SK-N-SH treated with all-trans-retinoic acid at 6 μM for 48 hours (cell line): Measurements from ENCODE around the gene MED26.

Experiments used
- ATAC-seq: fragments of 200-7000 bp; cut with Tn5 transposase; 3 replicates; pipeline ENCODE4 v1.9.1; 2020; ENCODE audit warnings: mild to moderate bottlenecking, moderate library complexity
- CREB5 ChIP-seq: fragments of 250-450 bp; sonication (Bioruptor Pico); IDR thresholded peaks from 2 replicates; pipeline ENCODE4 v1.5.1; 2020; ENCODE audit warnings: low read depth, mild to moderate bottlenecking, moderate library complexity
- CSDC2 ChIP-seq: fragments of 250-450 bp; sonication (Bioruptor Pico); IDR thresholded peaks from 2 replicates; pipeline ENCODE4 v1.5.0; 2020; ENCODE audit warnings: mild to moderate bottlenecking, moderate library complexity
- CSRNP3 ChIP-seq: fragments of 250-450 bp; sonication (Bioruptor Pico); IDR thresholded peaks from 2 replicates; pipeline ENCODE4 v1.5.1; 2021; ENCODE audit warnings: mild to moderate bottlenecking, moderate library complexity
- ESRRG ChIP-seq: fragments of 250-450 bp; sonication (Bioruptor Pico); IDR thresholded peaks from 2 replicates; pipeline ENCODE4 v1.6.1; 2021; ENCODE audit warnings: mild to moderate bottlenecking
- GLIS3 ChIP-seq: fragments of 250-450 bp; sonication (Bioruptor Pico); IDR thresholded peaks from 2 replicates; pipeline ENCODE4 v1.5.0; 2020; ENCODE audit warnings: mild to moderate bottlenecking, moderate library complexity
- ISL1 ChIP-seq: fragments of 250-450 bp; sonication (Bioruptor Pico); IDR thresholded peaks from 2 replicates; pipeline ENCODE4 v2.1.2; 2022; ENCODE audit warnings: mild to moderate bottlenecking, moderate library complexity
- OSR1 ChIP-seq: fragments of 250-450 bp; sonication (Bioruptor Pico); IDR thresholded peaks from 2 replicates; pipeline ENCODE4 v1.8.0; 2022; ENCODE audit warnings: moderate library complexity, mild to moderate bottlenecking, inconsistent platforms
- POU6F1 ChIP-seq: fragments of 250-450 bp; sonication (Bioruptor Pico); IDR thresholded peaks from 2 replicates; pipeline ENCODE4 v1.8.0; 2021; ENCODE audit warnings: low read depth, mild to moderate bottlenecking, moderate library complexity, borderline replicate concordance
- PPARA ChIP-seq: fragments of 250-450 bp; sonication (Bioruptor Pico); IDR thresholded peaks from 2 replicates; pipeline ENCODE4 v1.5.0; 2020; ENCODE audit warnings: mild to moderate bottlenecking, borderline replicate concordance
- RARB ChIP-seq: fragments of 250-450 bp; sonication (Bioruptor Pico); IDR thresholded peaks from 2 replicates; pipeline ENCODE4 v1.8.0; 2021; ENCODE audit warnings: mild to moderate bottlenecking, moderate library complexity
- SNAI2 ChIP-seq: fragments of 250-450 bp; sonication (Bioruptor Pico); IDR thresholded peaks from 2 replicates; pipeline ENCODE4 v1.5.0; 2020; ENCODE audit warnings: mild to moderate bottlenecking, moderate library complexity
- TCF4 ChIP-seq: fragments of 250-450 bp; sonication (Bioruptor Pico); IDR thresholded peaks from 2 replicates; pipeline ENCODE4 v1.8.0; 2021; ENCODE audit warnings: mild to moderate bottlenecking, moderate library complexity, borderline replicate concordance
- TOX ChIP-seq: fragments of 250-450 bp; sonication (Bioruptor Pico); IDR thresholded peaks from 2 replicates; pipeline ENCODE4 v1.8.0; 2021; ENCODE audit warnings: mild to moderate bottlenecking, moderate library complexity, borderline replicate concordance
- ZC3H10 ChIP-seq: fragments of 250-450 bp; sonication (Bioruptor Pico); IDR thresholded peaks from 2 replicates; pipeline ENCODE4 v1.5.1; 2021; ENCODE audit warnings: mild to moderate bottlenecking, moderate library complexity
- ZFP3 ChIP-seq: fragments of 250-450 bp; sonication (Bioruptor Pico); IDR thresholded peaks from 2 replicates; pipeline ENCODE4 v1.5.0; 2020; ENCODE audit warnings: mild to moderate bottlenecking, moderate library complexity
- ZNF565 ChIP-seq: fragments of 450-650 bp; formaldehyde crosslinking; conservative IDR thresholded peaks from 2 replicates; pipeline ENCODE4 v1.5.0; 2020; ENCODE audit warnings: low read depth, mild to moderate bottlenecking, moderate library complexity
- ZNF70 ChIP-seq: fragments of 450-650 bp; formaldehyde crosslinking; IDR thresholded peaks from 2 replicates; pipeline ENCODE4 v1.5.0; 2020; ENCODE audit warnings: mild to moderate bottlenecking, moderate library complexity
- ZNF8 ChIP-seq: fragments of 450-650 bp; formaldehyde crosslinking; IDR thresholded peaks from 2 replicates; pipeline ENCODE4 v1.5.0; 2020; ENCODE audit warnings: mild to moderate bottlenecking, moderate library complexity
- TF ChIP-seq, protein P1 (sequence below): fragments of 250-450 bp; sonication (Bioruptor Pico); IDR thresholded peaks from 2 replicates; pipeline ENCODE4 v1.8.0; 2020; ENCODE audit warnings: mild to moderate bottlenecking, moderate library complexity, borderline replicate concordance
- TF ChIP-seq, protein P2 (sequence below): fragments of 250-450 bp; sonication (Bioruptor Pico); IDR thresholded peaks from 2 replicates; pipeline ENCODE4 v1.5.0; 2020; ENCODE audit warnings: mild to moderate bottlenecking, moderate library complexity

MED26 gene, protein sequence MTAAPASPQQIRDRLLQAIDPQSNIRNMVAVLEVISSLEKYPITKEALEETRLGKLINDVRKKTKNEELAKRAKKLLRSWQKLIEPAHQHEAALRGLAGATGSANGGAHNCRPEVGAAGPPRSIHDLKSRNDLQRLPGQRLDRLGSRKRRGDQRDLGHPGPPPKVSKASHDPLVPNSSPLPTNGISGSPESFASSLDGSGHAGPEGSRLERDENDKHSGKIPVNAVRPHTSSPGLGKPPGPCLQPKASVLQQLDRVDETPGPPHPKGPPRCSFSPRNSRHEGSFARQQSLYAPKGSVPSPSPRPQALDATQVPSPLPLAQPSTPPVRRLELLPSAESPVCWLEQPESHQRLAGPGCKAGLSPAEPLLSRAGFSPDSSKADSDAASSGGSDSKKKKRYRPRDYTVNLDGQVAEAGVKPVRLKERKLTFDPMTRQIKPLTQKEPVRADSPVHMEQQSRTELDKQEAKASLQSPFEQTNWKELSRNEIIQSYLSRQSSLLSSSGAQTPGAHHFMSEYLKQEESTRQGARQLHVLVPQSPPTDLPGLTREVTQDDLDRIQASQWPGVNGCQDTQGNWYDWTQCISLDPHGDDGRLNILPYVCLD

DNA sequence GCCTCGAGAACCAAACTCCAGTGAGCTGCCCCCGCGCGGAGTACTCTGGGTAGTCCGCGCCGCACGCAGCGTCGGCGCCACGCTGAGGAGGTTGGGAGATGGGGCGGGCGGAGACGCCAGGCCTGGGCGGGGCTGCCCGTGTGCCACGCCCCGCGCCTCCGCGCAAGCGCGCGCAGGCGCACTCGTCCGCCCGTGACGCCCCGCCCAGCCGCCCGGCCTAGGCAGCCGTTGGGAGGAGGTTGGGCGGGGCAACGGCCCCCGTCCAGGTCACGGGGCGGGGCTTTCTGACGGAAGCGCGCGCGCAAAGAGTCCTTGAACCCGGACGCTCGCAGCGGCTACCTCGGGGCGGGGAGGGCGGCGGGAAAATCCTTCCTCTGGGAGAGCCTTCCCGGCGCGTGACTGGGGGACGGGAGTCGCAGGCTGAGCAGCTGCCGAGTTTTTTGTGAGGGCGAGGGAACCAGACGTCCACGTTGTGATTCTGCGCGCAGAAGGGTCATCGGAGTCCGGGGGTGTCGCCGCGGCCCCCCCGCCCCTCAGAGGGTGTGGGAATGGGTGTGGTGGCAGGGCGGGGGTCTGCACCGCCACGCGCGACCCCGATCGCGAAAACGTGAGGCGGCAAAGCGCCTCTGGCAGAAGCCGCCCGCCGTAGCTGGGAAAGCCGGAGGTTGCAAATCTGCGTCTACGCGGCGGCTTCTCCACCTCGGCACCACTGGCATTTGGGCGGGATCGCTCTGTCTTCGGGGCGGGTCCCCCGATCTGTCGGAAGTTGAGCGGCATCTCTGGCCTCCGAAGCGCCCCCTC is at the start of gene MED26:
MED26 (minus strand) TSS at position 22 of the 801 bp plus-strand sequence. CDS start 261 bp downstream, outside the sequence.
- no peak for TF ChIP-seq RARB (CRISPR knock-in tag)
- TF ChIP-seq CREB5: no peak
- no peak for TF ChIP-seq TCF4 (CRISPR knock-in tag)
- TF ChIP-seq ESRRG (CRISPR knock-in tag): peak; percentile 4; the same call in 1 of the 2 replicates
- TF ChIP-seq ZNF565 (CRISPR knock-in tag): no peak
- TF ChIP-seq TOX (CRISPR knock-in tag): no peak
- TF ChIP-seq, protein P1, sequence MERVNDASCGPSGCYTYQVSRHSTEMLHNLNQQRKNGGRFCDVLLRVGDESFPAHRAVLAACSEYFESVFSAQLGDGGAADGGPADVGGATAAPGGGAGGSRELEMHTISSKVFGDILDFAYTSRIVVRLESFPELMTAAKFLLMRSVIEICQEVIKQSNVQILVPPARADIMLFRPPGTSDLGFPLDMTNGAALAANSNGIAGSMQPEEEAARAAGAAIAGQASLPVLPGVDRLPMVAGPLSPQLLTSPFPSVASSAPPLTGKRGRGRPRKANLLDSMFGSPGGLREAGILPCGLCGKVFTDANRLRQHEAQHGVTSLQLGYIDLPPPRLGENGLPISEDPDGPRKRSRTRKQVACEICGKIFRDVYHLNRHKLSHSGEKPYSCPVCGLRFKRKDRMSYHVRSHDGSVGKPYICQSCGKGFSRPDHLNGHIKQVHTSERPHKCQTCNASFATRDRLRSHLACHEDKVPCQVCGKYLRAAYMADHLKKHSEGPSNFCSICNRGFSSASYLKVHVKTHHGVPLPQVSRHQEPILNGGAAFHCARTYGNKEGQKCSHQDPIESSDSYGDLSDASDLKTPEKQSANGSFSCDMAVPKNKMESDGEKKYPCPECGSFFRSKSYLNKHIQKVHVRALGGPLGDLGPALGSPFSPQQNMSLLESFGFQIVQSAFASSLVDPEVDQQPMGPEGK (CRISPR knock-in tag): 0 out of 2 replicates have a peak, but pooled peaks have one; percentile 56
- TF ChIP-seq, all 23 proteins: peak for 2
- ATAC-seq: peak; percentile 86

DNA sequence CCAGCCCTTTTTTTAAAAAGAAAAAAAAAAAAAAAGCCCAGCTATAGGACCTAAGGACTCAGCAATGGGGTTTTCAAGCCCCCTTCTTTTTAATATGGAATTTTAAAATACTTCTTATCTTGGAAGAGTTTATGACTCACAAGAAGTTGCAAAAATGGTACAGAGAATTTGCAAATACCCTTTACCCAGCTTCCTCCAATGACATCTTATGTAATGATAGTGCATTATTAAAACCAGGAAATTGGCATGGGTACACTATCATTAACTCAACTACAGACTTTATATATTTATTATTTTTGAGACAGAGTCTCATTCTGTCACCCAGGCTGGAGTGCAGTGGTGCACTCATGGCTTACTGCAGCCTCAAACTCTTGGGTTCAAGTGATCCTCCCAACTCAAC is 49.1 kb upstream of the MED26 start:
- TF ChIP-seq CSRNP3 (CRISPR knock-in tag) (no peak), CREB5 (no peak), ISL1 (CRISPR knock-in tag) (no peak), ZFP3 (no peak), ZC3H10 (CRISPR knock-in tag) (no peak), ZNF8 (CRISPR knock-in tag) (no peak), ZNF70 (CRISPR knock-in tag) (no peak), CSDC2 (no peak), ZNF565 (CRISPR knock-in tag) (no peak), TCF4 (CRISPR knock-in tag) (no peak), PPARA (CRISPR knock-in tag) (no peak), OSR1 (CRISPR knock-in tag) (no peak), POU6F1 (no peak), TOX (CRISPR knock-in tag) (no peak), SNAI2 (CRISPR knock-in tag) (no peak), GLIS3 (CRISPR knock-in tag) (no peak)
- TF ChIP-seq, protein P2, sequence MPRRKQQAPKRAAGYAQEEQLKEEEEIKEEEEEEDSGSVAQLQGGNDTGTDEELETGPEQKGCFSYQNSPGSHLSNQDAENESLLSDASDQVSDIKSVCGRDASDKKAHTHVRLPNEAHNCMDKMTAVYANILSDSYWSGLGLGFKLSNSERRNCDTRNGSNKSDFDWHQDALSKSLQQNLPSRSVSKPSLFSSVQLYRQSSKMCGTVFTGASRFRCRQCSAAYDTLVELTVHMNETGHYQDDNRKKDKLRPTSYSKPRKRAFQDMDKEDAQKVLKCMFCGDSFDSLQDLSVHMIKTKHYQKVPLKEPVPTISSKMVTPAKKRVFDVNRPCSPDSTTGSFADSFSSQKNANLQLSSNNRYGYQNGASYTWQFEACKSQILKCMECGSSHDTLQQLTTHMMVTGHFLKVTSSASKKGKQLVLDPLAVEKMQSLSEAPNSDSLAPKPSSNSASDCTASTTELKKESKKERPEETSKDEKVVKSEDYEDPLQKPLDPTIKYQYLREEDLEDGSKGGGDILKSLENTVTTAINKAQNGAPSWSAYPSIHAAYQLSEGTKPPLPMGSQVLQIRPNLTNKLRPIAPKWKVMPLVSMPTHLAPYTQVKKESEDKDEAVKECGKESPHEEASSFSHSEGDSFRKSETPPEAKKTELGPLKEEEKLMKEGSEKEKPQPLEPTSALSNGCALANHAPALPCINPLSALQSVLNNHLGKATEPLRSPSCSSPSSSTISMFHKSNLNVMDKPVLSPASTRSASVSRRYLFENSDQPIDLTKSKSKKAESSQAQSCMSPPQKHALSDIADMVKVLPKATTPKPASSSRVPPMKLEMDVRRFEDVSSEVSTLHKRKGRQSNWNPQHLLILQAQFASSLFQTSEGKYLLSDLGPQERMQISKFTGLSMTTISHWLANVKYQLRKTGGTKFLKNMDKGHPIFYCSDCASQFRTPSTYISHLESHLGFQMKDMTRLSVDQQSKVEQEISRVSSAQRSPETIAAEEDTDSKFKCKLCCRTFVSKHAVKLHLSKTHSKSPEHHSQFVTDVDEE (CRISPR knock-in tag): no peak
- TF ChIP-seq, protein P1 (CRISPR knock-in tag): no peak
- no peak for ATAC-seq
